CD14-positive monocyte (primary cell): ENCODE measurements around the gene TNFAIP2. TPM values are rescaled to one million over a fixed set of nuclear protein-coding genes. Genes with fewer than 3 reads are reported as not detected.

Source experiments
- DNase-seq, 3 donors: peaks; one replicate each; pipeline ENCODE4 v3.0.0-alpha.2; 2011 to 2022
- H2AFZ ChIP-seq: 2 replicates; pipeline ENCODE4 v1.6.0; 2012; ENCODE audit warnings: mild to moderate bottlenecking, low read depth, low read length, inconsistent platforms; ENCODE audit not compliant: insufficient read depth, poor library complexity, severe bottlenecking
- H3K27ac ChIP-seq, 2 donors: 1 replicate in 1 of 2; 2 replicates in 1 of 2; pipeline ENCODE4 v1.5.1; 2012 to 2013; ENCODE audit warnings: low read length in 2 of 2, control low read depth in 1 of 2, inconsistent platforms in 1 of 2, low read depth in 1 of 2, mild to moderate bottlenecking in 1 of 2
- H3K27me3 ChIP-seq, 2 donors: one replicate each; pipeline versions ENCODE4 v1.6.0 to v1.6.1; 2011 to 2013; ENCODE audit warnings: low read length in 2 of 2; ENCODE audit not compliant: control insufficient read depth in 2 of 2, insufficient read depth in 2 of 2
- H3K36me3 ChIP-seq, 2 donors: replicated peaks in 1 of 2; 1 replicate in 1 of 2; 2 replicates in 1 of 2; pipeline versions ENCODE4 v1.5.1 to v1.6.1; 2012 to 2013; ENCODE audit warnings: low read length in 2 of 2, control low read depth in 1 of 2, inconsistent platforms in 1 of 2, mild to moderate bottlenecking in 1 of 2; ENCODE audit not compliant: insufficient read depth in 2 of 2, control insufficient read depth in 1 of 2
- H3K4me1 ChIP-seq, 2 donors: 1 replicate in 1 of 2; 2 replicates in 1 of 2; pipeline versions ENCODE4 v1.5.1 to v1.6.1; 2012 to 2013; ENCODE audit warnings: low read length in 2 of 2, control low read depth in 1 of 2, inconsistent platforms in 1 of 2, mild to moderate bottlenecking in 1 of 2, moderate library complexity in 1 of 2; ENCODE audit not compliant: insufficient read depth in 2 of 2, control insufficient read depth in 1 of 2
- H3K4me2 ChIP-seq: replicated peaks from 2 replicates; pipeline ENCODE3; 2012; ENCODE audit warnings: low read length, moderate library complexity, mild to moderate bottlenecking; ENCODE audit not compliant: poor library complexity, severe bottlenecking; ENCODE audit errors: extremely low read depth
- H3K4me3 ChIP-seq, 3 experiments: fragments of 200-600 bp in 1 of 3; sonication (generic) in 1 of 3; replicated peaks in 1 of 3; 1 replicate in 2 of 3; 2 replicates in 1 of 3; pipeline ENCODE4 v1.5.1; 2011 to 2013; ENCODE audit warnings: low read length in 3 of 3, mild to moderate bottlenecking in 3 of 3, control low read depth in 2 of 3, low read depth in 2 of 3, inconsistent platforms in 1 of 3, moderate library complexity in 1 of 3
- H3K79me2 ChIP-seq: 2 replicates; pipeline ENCODE4 v1.6.0; 2012; ENCODE audit warnings: mild to moderate bottlenecking, control low read depth, inconsistent platforms, low read length, moderate library complexity; ENCODE audit not compliant: insufficient read depth
- H3K9ac ChIP-seq: 2 replicates; pipeline ENCODE4 v1.6.0; 2017; ENCODE audit warnings: low read length, mild to moderate bottlenecking; ENCODE audit not compliant: insufficient read depth, poor library complexity, severe bottlenecking
- H3K9me3 ChIP-seq, 2 donors: replicated peaks in 1 of 2; 1 replicate in 1 of 2; 2 replicates in 1 of 2; pipeline versions ENCODE4 v1.5.1 to v1.6.1; 2012 to 2013; ENCODE audit warnings: low read length in 2 of 2, control low read depth in 1 of 2; ENCODE audit not compliant: control insufficient read depth in 1 of 2, insufficient read depth in 1 of 2
- H4K20me1 ChIP-seq: 2 replicates; pipeline ENCODE4 v1.6.0; 2012; ENCODE audit warnings: mild to moderate bottlenecking, low read length, control low read depth, moderate library complexity; ENCODE audit not compliant: insufficient read depth
- H3K27ac Mint-ChIP-seq, 7 donors: one replicate each; pipeline ENCODE4 v1.8.0; 2020; ENCODE audit warnings: mild to moderate bottlenecking in 7 of 7, mixed read lengths in 7 of 7, moderate library complexity in 6 of 7, inconsistent platforms in 2 of 7
- H3K27me3 Mint-ChIP-seq, 3 donors: one replicate each; pipeline ENCODE4 v1.8.0; 2021 to 2022; ENCODE audit warnings: low read depth in 3 of 3, mild to moderate bottlenecking in 3 of 3, mixed read lengths in 3 of 3, moderate library complexity in 3 of 3, inconsistent platforms in 1 of 3
- H3K36me3 Mint-ChIP-seq, 2 donors: one replicate each; pipeline ENCODE4 v1.8.0; 2020; ENCODE audit warnings: mixed read lengths in 2 of 2, inconsistent platforms in 1 of 2, mild to moderate bottlenecking in 1 of 2
- H3K4me1 Mint-ChIP-seq: one replicate; pipeline ENCODE4 v1.8.0; 2020; ENCODE audit warnings: mild to moderate bottlenecking, mixed read lengths
- H3K4me3 Mint-ChIP-seq, 2 donors: one replicate each; pipeline ENCODE4 v1.8.0; 2020; ENCODE audit warnings: mild to moderate bottlenecking in 2 of 2, mixed read lengths in 2 of 2, moderate library complexity in 1 of 2
- H3K9me3 Mint-ChIP-seq, 7 donors: one replicate each; pipeline ENCODE4 v1.8.0; 2020 to 2022; ENCODE audit warnings: mixed read lengths in 7 of 7, mild to moderate bottlenecking in 6 of 7, moderate library complexity in 6 of 7, inconsistent platforms in 2 of 7
- CTCF ChIP-seq: fragments of 200-600 bp; IDR thresholded peaks from one replicate; pipeline ENCODE4 v1.8.0; 2022; ENCODE audit warnings: antibody characterized with exemption, mild to moderate bottlenecking
- WGBS: methylation state at CpG from one replicate; pipeline ENCODE4 v1.1.5; 2013; ENCODE audit warnings: missing lambda C conversion rate; ENCODE audit not compliant: insufficient coverage; 5-methylcytosine and 5-hydroxymethylcytosine counted together
- intact Hi-C, 2 donors: fragments of 100-400 bp; cut with micrococcal nuclease; formaldehyde crosslinking; loops; one replicate each; pipeline versions ENCODE4 v1.15.0 to v1.15.1; 2023
- polyA plus RNA-seq, 3 donors: library from polyadenylated mRNA; depleted of rRNA in 1 of 3; unstranded in 2 of 3; stranded (reverse) in 1 of 3; fragments of 300-500 nt in 2 of 3; fragments of >200 nt in 1 of 3; fragmentation: Illumina TruSeq in 2 of 3; gene quantifications; 1 replicate in 2 of 3; 2 replicates in 1 of 3; pipeline ENCODE4 v1.2.3, GENCODE V29; 2012 to 2021

The TNFAIP2 gene
- polyA plus RNA-seq, 3 donors = 41.5 to 1,807 (median 50.8) TPM

GRCh38 chr14:103111232-103111868, 11.9 kb upstream of the TNFAIP2 start:
- DNase-seq = peak; percentile 42 to 84 (median 58)
- no peaks in the 10 kb centered on the region for H4K20me1 ChIP-seq
- no peak overlapping the region for H3K9ac ChIP-seq
- peak overlapping the region; percentile 23 to 45 for H3K27ac ChIP-seq
- H3K9me3 ChIP-seq = no peaks in the 10 kb centered on the region
- H3K4me3 ChIP-seq = peak overlapping the region in 1 of 3 experiments; percentile 40
- peaks cover 2 to 4% (median 3%) of the 10 kb centered on the region in 3 donors for H3K27me3 Mint-ChIP-seq
- peak overlapping the region; percentile 45 for H3K4me2 ChIP-seq
- intact Hi-C loops = no loop called here
- H3K4me1 ChIP-seq = peaks cover 78 to 85% of the 10 kb centered on the region in 2 donors
- no peaks in the 10 kb centered on the region for H3K36me3 Mint-ChIP-seq
- H3K9me3 Mint-ChIP-seq = peaks cover 0 to 1% (median 0%) of the 10 kb centered on the region in 7 donors
- 54% methylated on average over 5 of the region's 6 CpGs for WGBS
- H2AFZ ChIP-seq = no peak overlapping the region
- H3K27me3 ChIP-seq = no peaks in the 10 kb centered on the region
- TF ChIP-seq CTCF = no peak
- H3K36me3 ChIP-seq = no peaks in the 10 kb centered on the region
- H3K4me1 Mint-ChIP-seq = peaks cover 74% of the 10 kb centered on the region
- H3K79me2 ChIP-seq = no peaks in the 10 kb centered on the region
- H3K27ac Mint-ChIP-seq = peak overlapping the region in 5 of 7 donors; percentile 61 to 80 (median 67)
- peak overlapping the region; percentile 39 to 48 for H3K4me3 Mint-ChIP-seq

- H3K27me3 ChIP-seq = no peaks in the 10 kb centered on the region
These were observed 10.6 kb upstream of the TNFAIP2 start for GRCh38 chr14:103112400-103113243.

More at GRCh38 chr14:103112400-103113243, 10.6 kb upstream of the TNFAIP2 start:
- Mint-ChIP-seq H3K27me3 (peaks cover 2 to 3% (median 2%) of the 10 kb centered on the region in 3 donors), H3K4me1 (peaks cover 82% of the 10 kb centered on the region), H3K36me3 (no peaks in the 10 kb centered on the region), H3K27ac (peak overlapping the region in 4 of 7 donors; percentile 14 to 65 (median 44)), H3K9me3 (peaks cover 0 to 1% (median 0%) of the 10 kb centered on the region in 7 donors), H3K4me3 (no peak overlapping the region)
- TF ChIP-seq CTCF = no peak
- Histone ChIP-seq H3K4me1 (peaks cover 88 to 95% of the 10 kb centered on the region in 2 donors), H2AFZ (no peak overlapping the region), H3K4me3 (peak overlapping the region in 1 of 3 experiments; percentile 1), H3K4me2 (peak overlapping the region; percentile 4), H3K9me3 (no peaks in the 10 kb centered on the region), H3K27ac (no peak overlapping the region), H3K79me2 (no peaks in the 10 kb centered on the region), H4K20me1 (no peaks in the 10 kb centered on the region), H3K9ac (no peak overlapping the region), H3K36me3 (no peaks in the 10 kb centered on the region)
- intact Hi-C loops = no loop called here
- DNase-seq = no peak
- WGBS = 25% methylated on average over 8 of the region's 11 CpGs
